Suprapubic skin (tissue), 4 donors: Measurements from ENCODE around the gene FAM167B. TPM values are rescaled to one million over a fixed set of nuclear protein-coding genes. Genes with fewer than 3 reads are reported as not detected.
"Not testable (repeated sequence)": the region's sequence is repeated elsewhere in the genome, so short reads cannot be mapped to it uniquely, and the experiment has no call there.

Source experiments
- DNase-seq, 2 donors: peaks; one replicate each; pipeline ENCODE4 v3.0.0-alpha.2; 2019; ENCODE audit warnings: low spot score in 2 of 2
- H3K27ac ChIP-seq: fragments of 200-600 bp; sonication (generic); one replicate; pipeline ENCODE4 v1.5.1; 2019
- H3K27me3 ChIP-seq: fragments of 200-600 bp; sonication (generic); one replicate; pipeline ENCODE4 v1.5.1; 2019
- H3K36me3 ChIP-seq: fragments of 200-600 bp; sonication (generic); one replicate; pipeline ENCODE4 v1.5.1; 2019
- H3K4me1 ChIP-seq: fragments of 200-600 bp; sonication (generic); one replicate; pipeline ENCODE4 v1.5.1; 2019
- H3K4me3 ChIP-seq: fragments of 200-600 bp; sonication (generic); one replicate; pipeline ENCODE4 v1.5.1; 2019; ENCODE audit warnings: mild to moderate bottlenecking
- H3K9me3 ChIP-seq: fragments of 200-600 bp; sonication (generic); one replicate; pipeline ENCODE4 v1.5.1; 2019
- CTCF ChIP-seq, 2 donors: fragments of 200-600 bp in 1 of 2; fragments of 450-650 bp in 1 of 2; sonication (generic) in 1 of 2; IDR thresholded peaks; one replicate each; pipeline ENCODE4 v1.5.1; 2016 to 2019; ENCODE audit warnings: antibody characterized with exemption in 2 of 2, mild to moderate bottlenecking in 1 of 2, moderate library complexity in 1 of 2
- EP300 ChIP-seq: sonication (generic); formaldehyde crosslinking; IDR thresholded peaks from one replicate; pipeline ENCODE4 v1.6.1; 2017; ENCODE audit warnings: antibody characterized with exemption
- POLR2A ChIP-seq, 2 donors: fragments of 450-650 bp; IDR thresholded peaks; one replicate each; pipeline ENCODE4 v1.6.1; 2017; ENCODE audit warnings: antibody characterized with exemption in 2 of 2, mild to moderate bottlenecking in 2 of 2, moderate library complexity in 2 of 2
- POLR2AphosphoS5 ChIP-seq, 3 donors: sonication (generic); formaldehyde crosslinking; IDR thresholded peaks; one replicate each; pipeline ENCODE4 v1.6.1; 2017; ENCODE audit warnings: antibody characterized with exemption in 3 of 3
- WGBS: methylation state at CpG from one replicate; pipeline ENCODE4 v1.1.5; 2018; 5-methylcytosine and 5-hydroxymethylcytosine counted together
- total RNA-seq, 4 donors: library from RNA; depleted of rRNA; stranded (reverse); fragments of >200 nt; gene quantifications; one replicate each; pipeline ENCODE4 v1.1.0, GENCODE V29; 2016

The FAM167B gene
- total RNA-seq, 4 donors from 2014 or later = 1.5 TPM; not detected in 2

- Histone ChIP-seq H3K27ac (no peak overlapping the region), H3K27me3 (peaks cover 22% of the 10 kb centered on the region), H3K9me3 (no peaks in the 10 kb centered on the region), H3K36me3 (no peaks in the 10 kb centered on the region), H3K4me3 (no peak overlapping the region), H3K4me1 (peaks cover 3% of the 10 kb centered on the region)
- DNase-seq = peak in 1 of 2 donors; percentile 61
- 14% methylated on average over 20 of the region's 41 CpGs for WGBS
- TF ChIP-seq CTCF (IDR thresholded peaks at IDR 0.05) = no peak
- no peak for TF ChIP-seq EP300
- no peak for TF ChIP-seq POLR2A (IDR thresholded peaks at IDR 0.05)
- no peak for TF ChIP-seq POLR2AphosphoS5 (IDR thresholded peaks at IDR 0.05)
Measured at GRCh38 chr1:32275424-32275823, 28.4 kb downstream of the FAM167B start.

GRCh38 chr1:32276032-32276782, 29.2 kb downstream of the FAM167B start:
- peak in 1 of 2 donors; percentile 61 for DNase-seq
- Histone ChIP-seq H3K27ac (no peak overlapping the region), H3K36me3 (no peaks in the 10 kb centered on the region), H3K27me3 (peaks cover 22% of the 10 kb centered on the region), H3K4me1 (peaks cover 3% of the 10 kb centered on the region), H3K4me3 (no peak overlapping the region), H3K9me3 (no peaks in the 10 kb centered on the region)
- TF ChIP-seq POLR2A (IDR thresholded peaks at IDR 0.05) = no peak
- no peak for TF ChIP-seq CTCF (IDR thresholded peaks at IDR 0.05)
- TF ChIP-seq EP300 = no peak
- TF ChIP-seq POLR2AphosphoS5 (IDR thresholded peaks at IDR 0.05) = no peak
- WGBS = 85% methylated on average over 27 of the region's 30 CpGs

GRCh38 chr1:32284777-32285176, 37.8 kb downstream of the FAM167B start:
- not testable (repeated sequence) for DNase-seq, H3K9me3 ChIP-seq, H3K27me3 ChIP-seq, H3K4me1 ChIP-seq, H3K27ac ChIP-seq, H3K36me3 ChIP-seq, H3K4me3 ChIP-seq
- 95% methylated on average over 8 of the region's 8 CpGs for WGBS

- no peak overlapping the region for H3K4me3 ChIP-seq
- DNase-seq = no peak
- no peak for TF ChIP-seq POLR2AphosphoS5 (IDR thresholded peaks at IDR 0.05)
- TF ChIP-seq CTCF (IDR thresholded peaks at IDR 0.05) = no peak
- no peak for TF ChIP-seq POLR2A (IDR thresholded peaks at IDR 0.05)
- no peak for TF ChIP-seq EP300
- no peaks in the 10 kb centered on the region for H3K36me3 ChIP-seq
- peaks cover under 1% of the 10 kb centered on the region for H3K4me1 ChIP-seq
- no peak overlapping the region for H3K27ac ChIP-seq
- WGBS = 88% methylated on average over 2 of the region's 3 CpGs
- no peaks in the 10 kb centered on the region for H3K27me3 ChIP-seq
- H3K9me3 ChIP-seq = no peaks in the 10 kb centered on the region
Measured at GRCh38 chr1:32285658-32286057, 38.6 kb downstream of the FAM167B start.

GRCh38 chr1:32286763-32287162, 39.7 kb downstream of the FAM167B start:
- TF ChIP-seq POLR2AphosphoS5 (IDR thresholded peaks at IDR 0.05) (no peak), CTCF (IDR thresholded peaks at IDR 0.05) (no peak), EP300 (no peak), POLR2A (IDR thresholded peaks at IDR 0.05) (no peak)
- Histone ChIP-seq H3K4me1 (peaks cover 9% of the 10 kb centered on the region), H3K27ac (no peak overlapping the region), H3K9me3 (no peaks in the 10 kb centered on the region), H3K36me3 (no peaks in the 10 kb centered on the region), H3K4me3 (no peak overlapping the region), H3K27me3 (no peaks in the 10 kb centered on the region)
- 86% methylated on average over 4 of the region's 4 CpGs for WGBS
- no peak for DNase-seq
